NCI-H1105 (cell line): Measurements from ENCODE around the gene KLF8.
"Not testable (repeated sequence)": the region's sequence is repeated elsewhere in the genome, so short reads cannot be mapped to it uniquely, and the experiment has no call there.

ENCODE experiments used
- DNase-seq: peaks from one replicate; lab custom pipeline; 2025; lab: John Stamatoyannopoulos, UW

Gene KLF8

GRCh38 chrX:56232221-56233082, at the start of gene KLF8:
KLF8 (plus strand) TSS chrX:56232356; CDS start chrX:56233335, 979 bp downstream.
- DNase-seq = no peak

GRCh38 chrX:56206945-56207344, 25.2 kb upstream of the KLF8 start:
- DNase-seq = not testable (repeated sequence)

- no peak for DNase-seq
These were observed 20.5 kb upstream of the KLF8 start for GRCh38 chrX:56211701-56212100.

GRCh38 chrX:56216332-56216731, 15.8 kb upstream of the KLF8 start:
- no peak for DNase-seq

- DNase-seq = no peak
These were observed 12.5 kb upstream of the KLF8 start for GRCh38 chrX:56219700-56220099.

GRCh38 chrX:56221101-56221500, 11.1 kb upstream of the KLF8 start:
- DNase-seq = no peak

GRCh38 chrX:56222473-56223000, 9.6 kb upstream of the KLF8 start:
- DNase-seq = no peak

- no peak for DNase-seq
These were observed 5.2 kb upstream of the KLF8 start for GRCh38 chrX:56226980-56227379.

- no peak for DNase-seq
These were observed 3.2 kb upstream of the KLF8 start for GRCh38 chrX:56228914-56229313.

GRCh38 chrX:56231537-56232090, 542 bp upstream of the KLF8 start:
- DNase-seq = no peak

- DNase-seq = no peak
These were observed 944 bp downstream of the KLF8 start for GRCh38 chrX:56233100-56233499.

- no peak for DNase-seq
These were observed 1.5 kb downstream of the KLF8 start for GRCh38 chrX:56233682-56234081.

GRCh38 chrX:56248492-56248891, 16.3 kb downstream of the KLF8 start:
- DNase-seq = peak; percentile 36

GRCh38 chrX:56253832-56254703, 21.9 kb downstream of the KLF8 start:
- DNase-seq = no peak

- DNase-seq = no peak
These were observed 36.7 kb downstream of the KLF8 start for GRCh38 chrX:56268888-56269287.

- no peak for DNase-seq
These were observed 46.5 kb downstream of the KLF8 start for GRCh38 chrX:56278692-56279091.

GRCh38 chrX:56279863-56280262, 47.7 kb downstream of the KLF8 start:
- DNase-seq = no peak

GRCh38 chrX:56281789-56282188, 49.6 kb downstream of the KLF8 start:
- DNase-seq = peak; percentile 1

- DNase-seq = no peak
These were observed 52.1 kb downstream of the KLF8 start for GRCh38 chrX:56284269-56284668.

GRCh38 chrX:56288608-56289007, 56.5 kb downstream of the KLF8 start:
- no peak for DNase-seq

GRCh38 chrX:56289449-56289848, 57.3 kb downstream of the KLF8 start:
- DNase-seq = no peak

GRCh38 chrX:56308726-56309125, 76.6 kb downstream of the KLF8 start:
- no peak for DNase-seq
